DMS79 (cell line): ENCODE measurements around the gene ACTBL2.
"Not testable (repeated sequence)": the region's sequence is repeated elsewhere in the genome, so short reads cannot be mapped to it uniquely, and the experiment has no call there.

Experiments used
- DNase-seq: peaks from one replicate; lab custom pipeline; 2025; lab: John Stamatoyannopoulos, UW

ACTBL2 gene

GRCh38 chr5:57482671-57483106, at the start of gene ACTBL2:
ACTBL2 (minus strand) TSS chr5:57482811; CDS start chr5:57482707, 104 bp downstream.
- DNase-seq: no peak

DNA sequence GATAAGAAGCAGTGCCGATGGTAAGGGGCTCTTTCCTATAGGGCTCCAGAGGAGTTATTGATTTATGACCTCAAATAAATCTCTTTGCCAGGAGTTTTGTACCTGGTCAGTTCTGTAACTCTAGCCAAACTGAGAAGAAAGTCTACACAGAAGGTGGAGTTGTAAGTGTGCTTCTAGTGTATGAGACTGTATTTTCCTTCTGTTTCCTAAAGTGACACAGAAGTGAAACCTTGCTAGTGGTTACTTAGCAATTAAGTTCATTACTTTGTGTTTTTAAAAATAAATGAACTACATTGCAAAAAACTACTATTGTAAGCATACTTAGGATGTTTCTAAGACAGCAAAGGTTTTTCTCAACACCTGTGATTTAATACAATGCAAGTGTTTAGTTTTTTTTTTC, 48.7 kb upstream of the ACTBL2 start:
- DNase-seq: no peak

- no peak for DNase-seq
These were observed 47.3 kb upstream of the ACTBL2 start for GRCh38 chr5:57529864-57530263.

GRCh38 chr5:57527870-57528269, 45.3 kb upstream of the ACTBL2 start:
- no peak for DNase-seq

DNA sequence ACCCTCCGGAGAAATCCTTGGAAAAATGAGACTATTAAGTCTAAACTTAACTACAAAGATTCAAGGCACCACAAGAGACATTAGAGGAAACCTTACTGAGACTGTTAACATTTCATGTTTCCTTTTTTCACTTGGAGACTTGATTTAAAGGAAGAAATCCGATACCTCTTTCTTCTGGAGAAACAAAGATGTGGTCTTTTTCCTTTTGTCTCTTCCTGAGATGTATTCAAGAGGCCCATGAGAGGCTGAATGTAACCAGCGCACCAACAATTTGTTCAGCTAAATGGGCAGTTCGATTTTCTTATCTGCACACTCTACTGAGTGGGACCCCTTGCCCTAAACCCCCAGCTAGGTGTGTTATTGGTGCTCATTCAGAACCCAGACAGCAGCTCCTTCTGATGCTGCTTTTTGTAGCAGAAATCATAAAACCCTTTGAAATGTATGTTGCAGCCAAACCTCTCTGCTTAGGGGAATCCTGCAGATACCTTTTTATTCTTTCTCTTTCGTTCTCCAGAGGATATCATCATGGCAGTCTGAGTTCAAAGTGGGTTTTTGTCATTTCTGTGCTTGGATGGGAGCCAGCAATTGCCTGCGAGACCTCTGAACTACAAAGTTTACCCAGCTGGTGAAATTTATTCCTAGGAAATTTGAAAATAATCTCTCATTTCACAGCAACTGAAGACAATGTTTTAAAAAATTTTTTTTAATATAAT, 41.9 kb upstream of the ACTBL2 start:
- DNase-seq: no peak

DNA sequence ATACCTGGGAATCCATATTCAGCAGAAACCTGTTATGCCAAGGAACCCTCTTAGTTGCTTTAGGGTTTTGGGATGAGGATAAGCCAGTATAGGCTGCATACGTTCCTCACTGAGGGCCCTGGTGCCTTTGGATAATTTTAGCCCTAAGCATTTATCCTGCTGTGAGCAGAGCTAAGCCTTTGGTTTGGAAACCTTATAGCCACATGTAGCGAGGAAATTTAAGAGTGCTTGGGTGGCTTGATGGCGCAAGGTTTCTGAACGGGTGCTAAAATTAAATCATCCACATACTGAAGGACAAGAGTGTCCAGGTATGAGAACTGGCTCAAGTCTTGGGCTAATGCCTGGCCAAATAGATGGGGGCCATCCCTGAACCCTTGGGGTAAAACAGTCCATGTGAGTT, 39.9 kb upstream of the ACTBL2 start:
- not testable (repeated sequence) for DNase-seq

DNA sequence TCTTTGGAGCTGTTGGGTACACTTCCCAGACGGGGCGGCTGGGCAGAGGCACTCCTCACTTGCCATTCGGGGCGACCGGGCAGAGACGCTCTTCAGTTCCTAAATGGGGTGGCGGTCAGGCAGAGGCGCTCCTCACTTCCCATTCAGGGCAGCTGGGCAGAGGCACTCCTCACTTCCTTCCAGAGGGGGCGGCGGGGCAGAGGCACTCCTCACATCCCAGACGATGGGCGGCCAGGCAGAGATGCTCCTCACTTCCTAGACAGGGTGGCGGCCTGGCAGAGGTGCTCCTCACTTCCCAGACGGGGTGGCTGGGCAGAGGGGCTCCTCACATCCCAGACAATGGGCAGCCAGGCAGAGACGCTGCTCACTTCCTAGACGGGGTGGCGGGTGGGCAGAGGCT, 35.8 kb upstream of the ACTBL2 start:
- not testable (repeated sequence) for DNase-seq

- no peak for DNase-seq
These were observed 34.6 kb upstream of the ACTBL2 start for GRCh38 chr5:57517250-57517649.

- no peak for DNase-seq
These were observed 31.2 kb upstream of the ACTBL2 start for GRCh38 chr5:57513785-57514184.

DNA sequence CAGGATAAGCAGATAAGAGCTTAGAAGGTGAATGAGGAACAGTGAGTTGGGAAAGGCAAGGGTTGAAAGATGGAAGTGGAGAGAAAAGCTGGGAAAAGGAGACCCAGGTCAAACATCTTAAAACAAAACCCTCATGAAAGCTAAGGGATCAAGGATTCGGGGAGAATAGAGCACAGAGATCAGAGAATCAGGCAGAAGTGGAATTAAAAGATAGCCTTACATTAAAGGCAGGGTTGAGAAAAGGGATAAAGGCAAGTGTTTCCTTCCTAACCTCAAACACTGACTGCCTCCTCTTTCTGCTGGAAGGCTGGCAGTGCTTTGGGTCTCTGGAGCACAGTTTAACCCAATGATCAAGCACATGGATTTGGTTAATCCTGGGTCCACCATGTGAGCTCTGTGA, 28.7 kb upstream of the ACTBL2 start:
- no peak for DNase-seq

DNA sequence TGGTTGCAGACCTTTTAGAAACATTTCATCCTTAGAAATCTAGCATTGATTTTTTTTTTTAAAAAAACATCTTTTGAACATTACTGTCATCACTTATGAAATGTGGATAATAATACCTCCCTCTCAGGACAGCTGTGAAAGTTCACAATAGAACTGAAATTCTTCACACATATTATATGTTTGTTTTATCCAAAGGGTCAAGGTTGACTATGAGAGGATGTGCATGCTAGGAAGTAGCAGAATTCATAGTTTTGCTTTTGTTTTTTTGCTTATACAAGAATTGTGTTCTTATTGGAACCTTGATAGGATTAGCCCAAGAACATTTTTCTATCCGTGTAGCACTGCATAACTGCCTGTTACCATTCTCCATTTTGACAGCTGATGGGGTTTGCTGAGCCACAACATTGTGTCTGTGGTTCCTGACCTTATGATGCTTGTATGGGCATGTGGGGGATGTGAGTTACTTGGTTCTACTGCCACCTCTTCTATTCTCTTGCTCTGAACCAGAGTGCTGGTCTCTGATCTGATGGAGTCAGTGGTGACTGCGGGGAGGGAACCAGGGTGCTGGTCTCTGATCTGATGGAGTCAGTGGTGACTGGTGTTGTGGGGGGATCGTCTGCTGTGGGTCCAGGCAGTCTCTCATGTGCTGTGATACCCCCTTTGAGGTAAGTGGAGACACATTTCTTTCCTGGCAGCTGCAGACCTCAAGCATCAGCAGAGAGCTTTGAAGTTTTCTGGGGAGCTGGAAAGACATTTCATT, 27.1 kb upstream of the ACTBL2 start:
- no peak for DNase-seq

DNA sequence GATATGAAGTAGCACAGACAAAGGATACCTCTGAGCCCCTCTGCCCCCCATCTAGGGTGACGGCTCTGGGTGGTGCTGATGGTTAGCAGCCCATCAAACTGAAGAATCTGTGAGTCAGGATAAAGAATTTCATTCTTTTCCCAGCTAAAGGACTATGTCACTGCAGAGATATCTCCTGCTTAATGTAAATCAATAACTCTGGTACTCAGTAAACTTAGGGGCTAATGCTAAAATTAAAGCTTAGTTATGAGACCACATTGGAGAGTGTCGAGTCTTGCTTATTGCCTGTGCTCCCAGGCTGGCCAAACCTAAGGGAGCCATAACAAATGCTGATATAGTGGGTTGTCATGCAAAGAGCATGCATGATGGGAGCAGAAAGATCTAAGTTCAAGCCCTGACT, 25.6 kb upstream of the ACTBL2 start:
- DNase-seq: no peak

DNA sequence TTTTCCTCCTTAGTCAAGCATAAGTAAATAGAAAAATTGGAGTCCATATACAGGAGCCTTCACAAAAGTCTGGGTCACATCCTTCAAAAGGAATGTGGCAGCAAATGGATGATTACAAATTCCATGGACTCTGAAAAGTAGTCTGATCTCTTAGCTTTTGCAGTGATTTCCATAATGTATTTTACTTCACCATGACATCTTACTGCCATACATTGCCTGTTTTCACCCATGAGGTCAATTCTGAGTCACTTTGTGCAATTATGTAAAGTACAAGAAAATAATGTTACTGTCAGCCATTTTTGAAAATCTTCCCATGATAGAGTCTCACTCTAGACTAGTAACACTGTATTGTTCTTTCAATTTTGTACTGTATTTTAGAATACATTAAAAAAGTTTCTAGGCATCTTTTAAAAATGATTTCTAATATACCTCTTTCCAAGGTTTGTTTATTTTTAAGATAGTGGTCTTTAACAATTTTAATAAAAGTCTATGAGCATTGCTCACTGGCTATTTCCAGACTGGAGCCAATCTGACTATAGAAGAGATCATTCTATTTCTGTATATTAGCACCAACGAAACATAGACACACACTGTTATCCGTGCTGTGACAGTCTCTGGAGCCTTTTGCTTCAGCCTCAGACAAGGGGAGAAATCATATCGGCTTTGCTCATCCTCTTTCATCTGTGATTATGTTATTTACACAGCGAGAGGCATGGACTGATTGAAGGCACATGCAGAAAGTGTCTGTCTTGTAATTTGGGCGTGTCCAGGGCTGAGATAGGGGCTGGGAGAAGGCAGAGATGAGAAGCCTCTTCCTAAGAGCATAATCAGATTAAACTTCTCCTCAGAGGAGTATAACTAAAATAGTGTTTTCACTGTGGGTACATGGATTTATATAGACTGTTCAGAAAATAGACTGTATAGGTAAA, 22.9 kb upstream of the ACTBL2 start:
- DNase-seq: no peak

- DNase-seq: no peak
These were observed 21.7 kb upstream of the ACTBL2 start for GRCh38 chr5:57504357-57504756.

DNA sequence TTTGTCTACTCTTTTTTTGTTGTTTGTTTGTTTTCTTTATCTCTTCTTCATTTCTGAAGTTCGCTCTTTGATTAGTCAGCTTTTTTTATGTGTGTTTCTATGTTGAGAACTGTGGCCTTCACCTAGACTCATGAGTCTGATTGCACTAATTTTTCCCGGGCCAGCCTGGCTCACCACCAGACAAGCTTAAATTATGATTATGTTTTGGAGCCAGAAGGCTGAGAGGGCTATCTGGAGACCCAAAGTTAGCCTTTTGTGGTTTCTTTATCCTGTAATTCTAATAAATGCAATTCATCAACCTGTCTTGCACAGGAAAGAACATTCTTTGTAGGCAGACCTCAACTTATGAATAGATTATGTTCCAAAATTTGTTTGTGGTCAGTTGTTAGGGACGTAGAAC, 20.8 kb upstream of the ACTBL2 start:
- DNase-seq: no peak

GRCh38 chr5:57501414-57502201, 19.0 kb upstream of the ACTBL2 start:
- no peak for DNase-seq

DNA sequence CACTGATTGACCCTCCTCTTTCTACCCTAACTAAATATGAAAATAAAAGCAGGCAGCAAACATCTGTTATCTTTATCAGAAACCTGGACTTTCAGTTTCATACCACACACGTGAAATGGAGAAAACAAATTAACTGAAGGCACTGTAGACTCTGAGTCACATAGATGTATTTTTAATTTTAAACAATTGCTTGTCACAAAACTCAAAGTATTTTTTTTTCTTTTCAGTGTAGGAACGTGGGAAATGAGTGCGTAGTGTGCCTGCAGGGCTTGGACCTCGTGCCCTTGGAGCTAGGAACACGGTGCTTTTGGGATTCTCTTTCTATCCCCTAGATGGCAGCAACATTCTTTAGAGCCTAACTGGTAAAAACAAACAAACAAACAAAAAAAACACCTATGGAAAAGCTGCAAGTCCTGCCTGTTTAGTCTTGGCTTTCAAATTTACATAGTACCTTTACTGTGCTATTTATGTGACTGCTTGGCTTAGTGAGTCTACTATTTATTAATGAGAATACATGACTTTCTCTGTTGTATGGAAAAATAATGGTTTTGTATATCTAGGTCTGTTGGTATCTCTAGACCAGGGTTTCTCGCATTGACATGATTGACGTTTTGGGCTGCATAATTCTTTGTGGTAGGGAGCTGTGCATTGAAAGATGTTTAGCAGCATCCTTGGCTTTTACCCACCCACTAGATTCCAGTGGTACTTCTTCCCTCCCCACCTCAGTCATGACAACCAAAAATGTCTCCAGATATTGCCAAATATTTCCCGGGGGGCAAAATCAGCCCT, 16.8 kb upstream of the ACTBL2 start:
- DNase-seq: peak; percentile 14

GRCh38 chr5:57497733-57498132, 15.1 kb upstream of the ACTBL2 start:
- DNase-seq: no peak

DNA sequence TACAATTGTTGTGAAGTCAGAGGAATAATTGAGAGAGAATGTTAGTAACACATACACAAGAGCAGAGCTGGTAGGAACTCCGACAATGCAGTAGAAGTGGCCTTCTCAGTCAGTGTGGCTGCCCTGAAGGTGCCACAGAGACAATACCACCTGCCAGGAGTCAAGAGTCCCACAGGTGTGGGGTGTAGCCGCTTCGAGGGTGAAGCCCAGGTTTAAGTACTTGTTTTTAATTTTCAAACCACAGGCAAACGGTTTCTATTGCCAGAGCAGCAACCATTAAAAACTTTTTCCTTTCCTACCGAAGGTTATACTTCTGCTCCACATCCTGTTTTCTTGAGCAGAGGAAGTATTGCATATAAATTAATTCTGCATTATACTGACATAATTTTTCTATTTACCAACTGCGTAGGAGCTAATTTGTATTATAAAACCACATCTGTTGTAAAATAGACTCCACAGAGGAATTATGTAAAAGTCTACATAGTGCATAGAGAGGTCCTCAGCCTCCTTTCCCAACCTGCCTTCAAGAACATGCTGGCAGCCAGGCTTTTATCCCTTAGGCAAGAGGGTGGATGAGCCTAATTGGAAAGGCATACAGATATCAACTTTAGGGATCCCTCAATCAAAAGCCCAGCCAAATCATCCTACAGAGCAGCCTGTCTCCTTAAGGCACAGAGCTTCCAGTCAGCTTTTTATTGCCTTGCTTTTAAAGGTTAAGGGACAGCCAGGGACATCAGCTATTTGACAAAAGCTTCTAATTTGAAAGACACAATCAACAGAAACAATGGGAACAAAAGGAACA, 12.9 kb upstream of the ACTBL2 start:
- peak; percentile 41 for DNase-seq
